HEK293T (cell line): ENCODE measurements around the gene POLR2A.

Experiments
- BHLHE40 ChIP-seq: fragments of 450-650 bp; IDR thresholded peaks from 2 replicates; pipeline ENCODE4 v1.6.1; 2016; ENCODE audit warnings: mild to moderate bottlenecking, moderate library complexity, borderline replicate concordance
- ELF4 ChIP-seq: fragments of 450-650 bp; IDR thresholded peaks from 2 replicates; pipeline ENCODE4 v1.6.1; 2017; ENCODE audit warnings: antibody characterized with exemption
- FOXA1 ChIP-seq: fragments of 450-650 bp; IDR thresholded peaks from 2 replicates; pipeline ENCODE4 v1.6.1; 2016; ENCODE audit warnings: mild to moderate bottlenecking
- FOXK2 ChIP-seq: fragments of 450-650 bp; IDR thresholded peaks from 2 replicates; pipeline ENCODE4 v1.6.1; 2016; ENCODE audit warnings: mild to moderate bottlenecking

- no peak for TF ChIP-seq FOXA1
- no peak for TF ChIP-seq ELF4
- TF ChIP-seq FOXK2, result no peak
- TF ChIP-seq BHLHE40, result no peak
Measured at GRCh38 chr17:7508145-7508544, 24.0 kb downstream of the POLR2A start.
